Suprapubic skin (tissue), 4 donors: ENCODE data around the gene PREX1. TPM values are rescaled to one million over a fixed set of nuclear protein-coding genes. Genes with fewer than 3 reads are reported as not detected.

Experiments
- DNase-seq, 2 donors: peaks; one replicate each; pipeline ENCODE4 v3.0.0-alpha.2; 2019; ENCODE audit warnings: low spot score in 2 of 2
- H3K27ac ChIP-seq: fragments of 200-600 bp; sonication (generic); one replicate; pipeline ENCODE4 v1.5.1; 2019
- H3K27me3 ChIP-seq: fragments of 200-600 bp; sonication (generic); one replicate; pipeline ENCODE4 v1.5.1; 2019
- H3K36me3 ChIP-seq: fragments of 200-600 bp; sonication (generic); one replicate; pipeline ENCODE4 v1.5.1; 2019
- H3K4me1 ChIP-seq: fragments of 200-600 bp; sonication (generic); one replicate; pipeline ENCODE4 v1.5.1; 2019
- H3K4me3 ChIP-seq: fragments of 200-600 bp; sonication (generic); one replicate; pipeline ENCODE4 v1.5.1; 2019; ENCODE audit warnings: mild to moderate bottlenecking
- H3K9me3 ChIP-seq: fragments of 200-600 bp; sonication (generic); one replicate; pipeline ENCODE4 v1.5.1; 2019
- CTCF ChIP-seq, 2 donors: fragments of 200-600 bp in 1 of 2; fragments of 450-650 bp in 1 of 2; sonication (generic) in 1 of 2; IDR thresholded peaks; one replicate each; pipeline ENCODE4 v1.5.1; 2016 to 2019; ENCODE audit warnings: antibody characterized with exemption in 2 of 2, mild to moderate bottlenecking in 1 of 2, moderate library complexity in 1 of 2
- EP300 ChIP-seq: sonication (generic); formaldehyde crosslinking; IDR thresholded peaks from one replicate; pipeline ENCODE4 v1.6.1; 2017; ENCODE audit warnings: antibody characterized with exemption
- POLR2A ChIP-seq, 2 donors: fragments of 450-650 bp; IDR thresholded peaks; one replicate each; pipeline ENCODE4 v1.6.1; 2017; ENCODE audit warnings: antibody characterized with exemption in 2 of 2, mild to moderate bottlenecking in 2 of 2, moderate library complexity in 2 of 2
- POLR2AphosphoS5 ChIP-seq, 3 donors: sonication (generic); formaldehyde crosslinking; IDR thresholded peaks; one replicate each; pipeline ENCODE4 v1.6.1; 2017; ENCODE audit warnings: antibody characterized with exemption in 3 of 3
- WGBS: methylation state at CpG from one replicate; pipeline ENCODE4 v1.1.5; 2018; 5-methylcytosine and 5-hydroxymethylcytosine counted together
- total RNA-seq, 4 donors: library from RNA; depleted of rRNA; stranded (reverse); fragments of >200 nt; gene quantifications; one replicate each; pipeline ENCODE4 v1.1.0, GENCODE V29; 2016

Gene PREX1
- total RNA-seq, 4 donors from 2014 or later, result 4.7 to 15.1 (median 10.2) TPM

- WGBS, result 75% methylated on average over 12 of the region's 12 CpGs
- Histone ChIP-seq H3K9me3 (no peaks in the 10 kb centered on the region), H3K27ac (no peak overlapping the region), H3K36me3 (peaks cover 50% of the 10 kb centered on the region), H3K4me3 (no peak overlapping the region), H3K27me3 (no peaks in the 10 kb centered on the region), H3K4me1 (no peaks in the 10 kb centered on the region)
- DNase-seq, result no peak
- TF ChIP-seq EP300 (no peak), POLR2A (IDR thresholded peaks at IDR 0.05) (no peak), CTCF (IDR thresholded peaks at IDR 0.05) (no peak), POLR2AphosphoS5 (IDR thresholded peaks at IDR 0.05) (no peak)
These were observed 194.8 kb downstream of the PREX1 start for GRCh38 chr20:48632825-48633619.

- no peaks in the 10 kb centered on the region for H3K4me1 ChIP-seq
- no peak overlapping the region for H3K4me3 ChIP-seq
- no peaks in the 10 kb centered on the region for H3K9me3 ChIP-seq
- no peaks in the 10 kb centered on the region for H3K27me3 ChIP-seq
- H3K36me3 ChIP-seq, result peaks cover 44% of the 10 kb centered on the region
- H3K27ac ChIP-seq, result no peak overlapping the region
- DNase-seq, result no peak
- TF ChIP-seq POLR2A (IDR thresholded peaks at IDR 0.05), result no peak
- TF ChIP-seq POLR2AphosphoS5 (IDR thresholded peaks at IDR 0.05), result no peak
- TF ChIP-seq EP300, result no peak
- no peak for TF ChIP-seq CTCF (IDR thresholded peaks at IDR 0.05)
- 39% methylated on average over 2 of the region's 29 CpGs for WGBS
These were observed 195.6 kb downstream of the PREX1 start for GRCh38 chr20:48632017-48632824.

- 77% methylated on average over 16 of the region's 16 CpGs for WGBS
- H3K36me3 ChIP-seq, result peaks cover 38% of the 10 kb centered on the region
- DNase-seq, result no peak
These were observed 196.4 kb downstream of the PREX1 start for GRCh38 chr20:48631114-48632016.

GRCh38 chr20:48630342-48631075 lies 197.3 kb downstream of the PREX1 start:
- H3K4me3 ChIP-seq, result no peak overlapping the region
- peaks cover 38% of the 10 kb centered on the region for H3K36me3 ChIP-seq
- TF ChIP-seq POLR2AphosphoS5 (IDR thresholded peaks at IDR 0.05), result no peak
- TF ChIP-seq EP300, result no peak
- no peak for TF ChIP-seq POLR2A (IDR thresholded peaks at IDR 0.05)
- TF ChIP-seq CTCF (IDR thresholded peaks at IDR 0.05), result no peak
- no peaks in the 10 kb centered on the region for H3K27me3 ChIP-seq
- H3K4me1 ChIP-seq, result no peaks in the 10 kb centered on the region
- WGBS, result 73% methylated on average over 12 of the region's 18 CpGs
- no peak overlapping the region for H3K27ac ChIP-seq
- no peak for DNase-seq
- no peaks in the 10 kb centered on the region for H3K9me3 ChIP-seq

More at GRCh38 chr20:48631114-48632016, 196.4 kb downstream of the PREX1 start:
- Histone ChIP-seq H3K9me3 (no peaks in the 10 kb centered on the region), H3K4me1 (no peaks in the 10 kb centered on the region), H3K27ac (no peak overlapping the region), H3K27me3 (no peaks in the 10 kb centered on the region), H3K4me3 (no peak overlapping the region)
- TF ChIP-seq CTCF (IDR thresholded peaks at IDR 0.05) (no peak), POLR2A (IDR thresholded peaks at IDR 0.05) (no peak), POLR2AphosphoS5 (IDR thresholded peaks at IDR 0.05) (no peak), EP300 (no peak)
